ENCODE data around the gene CD6. TPM values are rescaled to one million over a fixed set of nuclear protein-coding genes. Genes with fewer than 3 reads are reported as not detected.

CD6 gene
- total RNA-seq, 1 experiment from 2014 or later: 0.05 TPM

DNA sequence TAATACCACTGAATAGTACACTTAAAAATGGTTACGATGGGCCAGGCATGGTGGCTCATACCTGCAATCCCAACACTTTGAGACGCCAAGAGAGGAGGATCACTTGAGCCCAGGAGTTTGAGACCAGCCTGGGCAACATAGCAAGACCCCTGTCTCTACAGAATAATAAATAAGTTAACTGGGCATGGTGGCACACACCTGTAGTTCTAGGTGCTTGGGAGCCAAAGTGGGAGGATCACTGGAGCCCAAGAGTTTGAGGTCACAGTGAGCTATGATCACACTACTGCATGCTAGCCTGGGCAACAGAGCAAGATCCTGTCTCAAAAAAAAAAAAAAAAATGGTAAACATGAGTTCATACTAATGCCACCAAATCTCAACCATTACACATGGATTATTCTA lies 61.3 kb downstream of the CD6 start:
- H3K4me1 ChIP-seq (replicated peaks): no peaks in the 10 kb centered on the region
- no peaks in the 10 kb centered on the region; the same call in 1 of the 2 replicates for H3K9me3 ChIP-seq (replicated peaks)
- no peak overlapping the region for H3K27ac ChIP-seq
- peaks cover 3% of the 10 kb centered on the region; the same call in 1 of the 2 replicates for H3K27me3 ChIP-seq (replicated peaks)
- H3K4me3 ChIP-seq: no peak overlapping the region
- H3K36me3 ChIP-seq: no peaks in the 10 kb centered on the region
- DNase-seq (ENCODE audit: low read depth in 1 of 2, low spot score in 2 of 2): no peak

DNA sequence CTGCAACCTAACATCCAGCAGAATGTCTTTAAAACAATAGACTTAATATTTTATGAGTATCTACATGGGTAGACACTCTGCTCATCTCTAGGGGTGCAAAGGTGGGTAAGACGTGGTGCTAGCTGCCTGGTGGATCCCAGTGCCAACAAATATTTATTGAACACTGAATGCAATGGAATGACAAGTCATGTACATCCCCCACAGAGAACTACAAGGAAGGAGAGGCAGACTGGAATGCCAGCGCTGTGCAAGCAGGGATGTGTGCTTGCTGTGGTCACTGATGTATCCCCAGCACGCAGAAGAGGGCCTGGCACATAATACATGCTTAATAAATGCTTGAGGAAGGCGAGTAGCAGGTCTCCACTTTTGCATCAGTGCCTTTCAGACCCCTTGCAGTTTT lies 61.9 kb downstream of the CD6 start:
- Histone ChIP-seq H3K9me3 (replicated peaks) (no peaks in the 10 kb centered on the region; the same call in 1 of the 2 replicates), H3K36me3 (no peaks in the 10 kb centered on the region), H3K27ac (no peak overlapping the region), H3K4me3 (no peak overlapping the region), H3K27me3 (replicated peaks) (peaks cover 3% of the 10 kb centered on the region; the same call in 1 of the 2 replicates), H3K4me1 (replicated peaks) (no peaks in the 10 kb centered on the region)
- no peak for DNase-seq (ENCODE audit: low read depth in 1 of 2, low spot score in 2 of 2)

DNA sequence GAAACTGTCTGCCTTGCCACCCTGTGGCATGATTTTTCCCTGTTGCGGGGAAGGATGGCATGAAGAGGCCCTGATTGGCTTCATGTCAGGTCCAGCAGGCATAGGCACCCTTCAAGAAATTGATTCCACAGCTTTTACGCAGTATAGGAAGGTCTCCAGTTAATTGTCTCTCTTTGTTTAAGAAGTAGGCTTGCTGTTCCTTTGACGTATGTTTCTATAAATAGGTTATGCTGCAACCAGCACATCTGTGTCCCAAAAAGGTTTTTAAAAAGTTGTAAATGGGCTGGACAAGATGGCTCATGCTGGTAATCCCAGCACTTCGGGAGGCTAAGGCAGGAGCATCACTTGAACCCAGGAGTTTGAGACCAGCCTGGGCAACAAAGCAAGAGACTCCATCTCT lies 62.6 kb downstream of the CD6 start:
- Histone ChIP-seq H3K9me3 (replicated peaks) (no peaks in the 10 kb centered on the region; the same call in 1 of the 2 replicates), H3K4me1 (replicated peaks) (no peaks in the 10 kb centered on the region), H3K4me3 (no peak overlapping the region), H3K36me3 (no peaks in the 10 kb centered on the region), H3K27ac (no peak overlapping the region), H3K27me3 (replicated peaks) (peaks cover 3% of the 10 kb centered on the region; the same call in 1 of the 2 replicates)
- DNase-seq (ENCODE audit: low read depth in 1 of 2, low spot score in 2 of 2): no peak

DNA sequence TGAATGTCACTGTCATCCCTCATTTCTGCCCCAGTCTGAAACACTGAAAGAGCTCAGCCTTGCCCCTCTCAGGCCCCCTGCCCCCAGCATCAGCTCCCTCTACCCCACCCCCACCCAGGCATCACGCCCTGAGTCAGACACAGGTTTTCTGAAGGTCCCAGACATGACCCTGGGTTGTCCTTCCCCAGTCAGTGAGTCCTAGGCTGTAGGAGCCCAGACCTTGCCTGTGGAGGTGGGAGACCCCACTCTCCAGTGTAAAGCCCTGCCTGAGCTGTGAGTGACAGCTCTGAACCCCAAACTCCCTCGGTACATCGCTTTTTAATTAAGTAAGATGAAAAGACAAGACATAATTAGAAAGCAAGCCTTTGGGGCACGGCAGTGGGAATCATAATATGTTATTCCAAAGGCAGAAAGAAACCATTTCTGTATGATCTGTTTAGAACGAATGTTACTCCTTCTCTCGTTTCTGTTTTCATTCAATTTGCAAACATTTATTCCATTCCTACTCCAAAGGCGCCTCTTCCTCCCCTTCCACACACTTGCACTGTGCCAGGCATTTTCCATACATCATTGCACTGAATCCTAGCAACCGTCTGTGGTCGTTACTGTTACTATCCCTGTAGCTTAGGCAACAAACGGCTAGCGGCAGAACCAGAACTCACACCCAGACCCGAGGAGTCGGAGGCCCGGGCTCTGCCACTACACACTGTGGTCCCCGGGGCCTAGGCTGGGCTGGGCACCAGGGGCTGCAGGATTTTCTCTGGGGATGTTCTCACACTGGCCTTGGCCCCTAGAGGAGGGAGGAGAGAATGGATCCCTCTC lies 63.4 kb downstream of the CD6 start:
- Histone ChIP-seq H3K36me3 (no peaks in the 10 kb centered on the region), H3K4me1 (replicated peaks) (no peaks in the 10 kb centered on the region), H3K4me3 (no peak overlapping the region), H3K27ac (no peak overlapping the region), H3K27me3 (replicated peaks) (peaks cover 3% of the 10 kb centered on the region; the same call in 1 of the 2 replicates), H3K9me3 (replicated peaks) (no peaks in the 10 kb centered on the region; the same call in 1 of the 2 replicates)
- no peak for DNase-seq (ENCODE audit: low read depth in 1 of 2, low spot score in 2 of 2)

DNA sequence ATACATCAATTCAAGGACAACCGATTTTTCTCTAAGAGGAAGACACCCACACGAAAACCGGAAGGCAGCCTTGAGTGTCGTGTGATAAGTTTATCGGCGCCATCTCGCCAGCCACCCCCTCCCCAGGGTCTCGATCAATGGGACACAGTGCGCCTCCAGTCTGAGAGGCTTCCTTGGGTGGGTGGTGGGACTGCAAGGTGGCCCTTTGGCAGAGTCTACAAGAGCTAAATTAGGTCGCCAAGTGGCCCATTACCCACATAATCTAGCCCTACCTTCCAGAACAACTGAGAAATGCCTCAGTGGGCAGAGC lies 64.0 kb downstream of the CD6 start:
- no peak overlapping the region for H3K4me3 ChIP-seq
- peaks cover 3% of the 10 kb centered on the region; the same call in 1 of the 2 replicates for H3K27me3 ChIP-seq (replicated peaks)
- H3K27ac ChIP-seq: no peak overlapping the region
- no peaks in the 10 kb centered on the region for H3K4me1 ChIP-seq (replicated peaks)
- no peaks in the 10 kb centered on the region for H3K9me3 ChIP-seq (replicated peaks)
- no peaks in the 10 kb centered on the region for H3K36me3 ChIP-seq
- no peak for DNase-seq (ENCODE audit: low read depth in 1 of 2, low spot score in 2 of 2)

DNA sequence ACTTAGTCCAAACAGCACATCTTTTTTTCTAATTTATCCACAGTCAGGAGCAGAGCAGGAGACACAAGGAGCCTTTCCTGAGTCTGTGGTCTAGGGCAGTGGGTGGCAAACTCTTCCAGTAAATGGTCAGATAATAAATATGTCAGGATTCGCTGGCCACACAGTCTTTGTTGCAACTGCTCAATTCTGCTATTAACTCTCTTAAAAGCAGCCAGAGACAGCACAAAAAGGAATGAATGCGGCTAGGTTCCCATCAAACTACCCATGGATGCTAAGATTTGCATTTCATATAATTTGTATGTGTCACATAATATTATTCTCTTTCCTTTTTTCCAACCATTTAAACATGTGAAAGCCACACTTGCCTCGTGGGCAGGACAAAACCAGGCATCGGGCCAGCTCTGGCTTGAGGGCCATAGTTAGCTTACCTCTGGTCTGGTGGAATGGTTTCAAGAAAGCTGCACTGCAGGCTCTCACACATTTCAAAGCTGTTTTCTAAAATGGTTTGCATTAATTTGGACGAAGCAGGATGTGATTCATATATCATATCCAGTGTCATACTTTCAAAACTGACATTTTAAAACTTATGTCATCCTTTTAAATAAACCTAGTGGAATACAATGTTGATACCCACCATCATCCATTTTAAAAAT lies 66.1 kb downstream of the CD6 start:
- H3K27ac ChIP-seq: no peak overlapping the region
- DNase-seq (ENCODE audit: low read depth in 1 of 2, low spot score in 2 of 2): no peak
- H3K9me3 ChIP-seq (replicated peaks): no peaks in the 10 kb centered on the region
- H3K27me3 ChIP-seq (replicated peaks): peaks cover 3% of the 10 kb centered on the region; the same call in 1 of the 2 replicates
- H3K4me3 ChIP-seq: no peak overlapping the region
- H3K36me3 ChIP-seq: no peaks in the 10 kb centered on the region
- H3K4me1 ChIP-seq (replicated peaks): peaks cover 4% of the 10 kb centered on the region; the same call in 1 of the 2 replicates

DNA sequence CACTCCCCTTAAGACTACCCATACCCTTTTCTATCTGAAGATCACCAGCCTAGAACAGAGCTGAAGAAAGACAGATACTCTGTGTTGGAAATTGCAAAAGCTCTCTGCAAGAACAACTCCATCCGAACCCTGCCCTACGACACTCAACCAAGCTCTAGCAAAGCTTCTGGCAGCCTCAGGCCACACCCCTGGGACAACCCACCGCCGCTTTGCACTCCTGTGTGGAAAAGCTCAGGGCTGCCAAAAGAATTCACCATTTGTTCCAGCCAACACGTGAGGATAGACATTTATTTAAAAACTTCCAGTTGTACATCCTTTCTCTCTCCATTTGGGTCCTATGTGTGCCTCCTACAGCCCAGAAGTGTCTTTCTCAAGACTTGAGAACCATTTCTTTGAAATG lies 68.4 kb downstream of the CD6 start:
- no peaks in the 10 kb centered on the region; the same call in 1 of the 2 replicates for H3K27me3 ChIP-seq (replicated peaks)
- no peaks in the 10 kb centered on the region for H3K36me3 ChIP-seq
- peaks cover 4% of the 10 kb centered on the region; the same call in 1 of the 2 replicates for H3K4me1 ChIP-seq (replicated peaks)
- no peaks in the 10 kb centered on the region for H3K9me3 ChIP-seq (replicated peaks)
- DNase-seq (ENCODE audit: low read depth in 1 of 2, low spot score in 2 of 2): no peak
- H3K4me3 ChIP-seq: no peak overlapping the region
- no peak overlapping the region for H3K27ac ChIP-seq

DNA sequence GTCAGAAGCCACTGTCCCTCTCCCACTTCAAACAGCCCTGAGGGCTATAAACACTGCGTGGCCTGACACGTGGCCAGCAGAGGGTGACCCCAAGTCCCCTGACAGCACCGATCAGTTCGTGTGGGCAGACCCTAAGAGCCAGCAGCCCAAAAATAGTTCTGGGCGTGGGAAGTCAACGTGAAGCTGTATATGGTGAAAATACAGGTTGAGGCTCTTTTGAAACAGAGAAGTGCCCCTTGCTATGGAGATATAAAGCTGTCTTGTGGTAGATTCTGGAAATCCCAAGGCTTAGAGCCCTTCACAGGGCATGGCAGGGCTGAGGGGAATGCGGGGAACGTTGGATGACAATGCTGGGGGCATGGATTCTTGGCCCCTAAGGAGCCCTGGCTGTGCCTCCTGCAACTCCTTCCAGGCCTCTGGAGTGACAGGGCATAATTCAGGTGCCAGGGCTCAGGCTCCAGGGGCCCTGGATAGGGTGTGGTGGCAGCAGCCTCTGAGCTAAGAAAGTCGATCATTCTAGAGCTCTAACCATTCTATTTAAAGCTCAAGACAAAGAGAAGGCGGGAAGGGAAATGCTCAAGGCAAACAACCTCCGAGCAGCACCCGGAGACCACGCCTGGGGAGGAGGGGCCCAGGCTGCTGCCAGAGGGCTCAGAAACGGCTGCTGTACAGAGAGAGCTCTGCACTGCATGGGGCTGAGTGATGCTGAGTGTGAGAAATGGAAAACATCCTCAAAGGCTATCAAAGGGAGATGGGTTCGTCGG lies 70.5 kb downstream of the CD6 start:
- no peaks in the 10 kb centered on the region for H3K9me3 ChIP-seq (replicated peaks)
- H3K27ac ChIP-seq: no peak overlapping the region
- DNase-seq (ENCODE audit: low read depth in 1 of 2, low spot score in 2 of 2): peak in 1 of 2 experiments; percentile 19
- H3K4me1 ChIP-seq (replicated peaks): peaks cover 4% of the 10 kb centered on the region; the same call in 1 of the 2 replicates
- peaks cover 5% of the 10 kb centered on the region; the same call in 1 of the 2 replicates for H3K27me3 ChIP-seq (replicated peaks)
- no peak overlapping the region for H3K4me3 ChIP-seq
- H3K36me3 ChIP-seq: no peaks in the 10 kb centered on the region

DNA sequence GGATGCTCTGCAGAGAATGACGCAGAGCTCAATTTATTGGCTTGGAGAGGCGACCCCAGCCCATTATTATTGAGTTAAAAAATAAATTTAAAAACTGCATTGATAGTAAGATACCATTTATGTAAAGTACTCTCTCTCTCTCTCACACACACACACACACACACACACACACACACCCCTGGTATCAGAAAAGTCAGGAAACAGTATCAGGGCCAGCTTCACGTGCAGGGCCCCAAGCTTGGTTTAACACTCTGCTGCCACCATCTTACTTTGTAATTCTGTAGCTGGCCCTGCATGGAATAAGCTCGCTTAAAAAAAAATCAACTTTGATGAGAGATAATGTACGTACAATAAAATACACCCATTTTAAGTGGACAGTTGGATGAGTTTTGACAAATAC lies 71.1 kb downstream of the CD6 start:
- peaks cover 4% of the 10 kb centered on the region; the same call in 1 of the 2 replicates for H3K4me1 ChIP-seq (replicated peaks)
- no peak overlapping the region for H3K27ac ChIP-seq
- H3K27me3 ChIP-seq (replicated peaks): peaks cover 8% of the 10 kb centered on the region; the same call in 1 of the 2 replicates
- no peak for DNase-seq (ENCODE audit: low read depth in 1 of 2, low spot score in 2 of 2)
- no peak overlapping the region for H3K4me3 ChIP-seq
- no peaks in the 10 kb centered on the region for H3K36me3 ChIP-seq
- H3K9me3 ChIP-seq (replicated peaks): no peaks in the 10 kb centered on the region

DNA sequence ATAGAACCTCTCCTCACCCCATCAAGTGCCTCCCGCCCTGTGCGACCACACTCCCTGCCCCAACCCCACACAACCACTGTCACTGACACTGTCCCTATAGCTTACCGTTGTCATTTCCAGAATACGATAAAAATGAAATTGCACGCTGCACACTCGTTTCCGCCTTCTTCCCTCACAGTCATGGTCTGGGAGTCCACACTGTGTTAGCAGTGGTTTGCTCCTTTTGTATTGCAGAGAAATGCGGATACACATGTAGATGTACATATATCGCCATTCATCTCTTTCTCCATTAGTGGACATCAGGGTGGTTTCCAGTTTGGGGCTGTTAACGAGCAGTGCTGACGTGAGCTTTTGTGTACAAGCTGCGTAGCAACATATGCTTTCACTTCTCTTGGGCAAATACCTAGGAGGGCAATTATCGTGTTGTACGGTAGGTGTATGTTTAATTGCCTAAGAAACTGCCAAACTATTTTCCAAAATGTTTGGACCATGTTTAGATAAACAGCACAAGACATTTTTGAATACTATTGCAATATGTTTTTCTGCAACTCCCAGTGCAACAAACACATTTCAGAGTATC lies 71.6 kb downstream of the CD6 start:
- no peaks in the 10 kb centered on the region for H3K9me3 ChIP-seq (replicated peaks)
- peaks cover 8% of the 10 kb centered on the region; the same call in 1 of the 2 replicates for H3K27me3 ChIP-seq (replicated peaks)
- no peak overlapping the region for H3K27ac ChIP-seq
- peaks cover 4% of the 10 kb centered on the region; the same call in 1 of the 2 replicates for H3K4me1 ChIP-seq (replicated peaks)
- H3K36me3 ChIP-seq: no peaks in the 10 kb centered on the region
- no peak for DNase-seq (ENCODE audit: low read depth in 1 of 2, low spot score in 2 of 2)
- no peak overlapping the region for H3K4me3 ChIP-seq

DNA sequence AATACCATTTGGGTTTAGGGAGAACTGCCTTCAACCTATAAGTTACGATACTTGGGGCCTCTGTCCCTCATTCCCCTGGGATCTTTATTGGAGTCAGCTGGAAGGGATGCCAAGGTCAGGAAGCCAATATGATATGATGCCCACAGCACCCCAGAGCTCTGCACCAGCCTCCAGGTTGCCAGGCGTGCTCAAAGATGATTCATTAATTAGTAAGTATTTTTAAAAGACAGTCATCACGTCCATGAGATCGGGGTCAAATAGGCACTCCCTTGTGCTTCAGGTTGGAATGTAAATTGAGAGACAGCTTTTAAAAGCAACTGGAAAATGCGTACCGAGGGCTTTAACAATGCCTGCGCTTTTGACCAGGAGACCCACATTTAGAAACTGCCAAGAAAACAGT lies 73.8 kb downstream of the CD6 start:
- Histone ChIP-seq H3K9me3 (replicated peaks) (no peaks in the 10 kb centered on the region), H3K4me3 (no peak overlapping the region), H3K4me1 (replicated peaks) (peaks cover 4% of the 10 kb centered on the region; the same call in 1 of the 2 replicates), H3K36me3 (no peaks in the 10 kb centered on the region), H3K27ac (no peak overlapping the region), H3K27me3 (replicated peaks) (peaks cover 20% of the 10 kb centered on the region)
- no peak for DNase-seq (ENCODE audit: low read depth in 1 of 2, low spot score in 2 of 2)

DNA sequence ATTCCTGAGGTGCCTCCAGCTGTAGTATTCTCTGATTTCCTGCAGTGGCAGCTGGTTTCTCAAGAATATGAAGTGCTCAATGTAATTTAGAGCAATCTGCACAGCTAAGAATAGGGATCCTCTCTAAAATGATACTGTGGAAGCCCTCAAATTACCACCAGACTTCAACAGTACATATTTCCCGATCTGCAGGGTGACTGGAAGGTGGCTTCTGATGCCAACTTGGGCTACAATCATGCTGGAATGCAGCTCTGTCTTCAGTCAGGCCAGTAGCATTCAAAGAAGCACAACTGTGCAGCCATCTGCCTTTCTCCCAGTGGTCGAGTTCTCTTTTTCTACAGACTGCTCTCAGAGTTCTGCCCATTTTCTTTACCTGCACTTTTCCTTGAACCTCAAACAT lies 75.4 kb downstream of the CD6 start:
- H3K4me1 ChIP-seq (replicated peaks): peaks cover 4% of the 10 kb centered on the region; the same call in 1 of the 2 replicates
- no peak overlapping the region for H3K27ac ChIP-seq
- no peak for DNase-seq (ENCODE audit: low read depth in 1 of 2, low spot score in 2 of 2)
- no peaks in the 10 kb centered on the region for H3K36me3 ChIP-seq
- no peaks in the 10 kb centered on the region for H3K9me3 ChIP-seq (replicated peaks)
- H3K27me3 ChIP-seq (replicated peaks): peaks cover 25% of the 10 kb centered on the region
- no peak overlapping the region for H3K4me3 ChIP-seq

DNA sequence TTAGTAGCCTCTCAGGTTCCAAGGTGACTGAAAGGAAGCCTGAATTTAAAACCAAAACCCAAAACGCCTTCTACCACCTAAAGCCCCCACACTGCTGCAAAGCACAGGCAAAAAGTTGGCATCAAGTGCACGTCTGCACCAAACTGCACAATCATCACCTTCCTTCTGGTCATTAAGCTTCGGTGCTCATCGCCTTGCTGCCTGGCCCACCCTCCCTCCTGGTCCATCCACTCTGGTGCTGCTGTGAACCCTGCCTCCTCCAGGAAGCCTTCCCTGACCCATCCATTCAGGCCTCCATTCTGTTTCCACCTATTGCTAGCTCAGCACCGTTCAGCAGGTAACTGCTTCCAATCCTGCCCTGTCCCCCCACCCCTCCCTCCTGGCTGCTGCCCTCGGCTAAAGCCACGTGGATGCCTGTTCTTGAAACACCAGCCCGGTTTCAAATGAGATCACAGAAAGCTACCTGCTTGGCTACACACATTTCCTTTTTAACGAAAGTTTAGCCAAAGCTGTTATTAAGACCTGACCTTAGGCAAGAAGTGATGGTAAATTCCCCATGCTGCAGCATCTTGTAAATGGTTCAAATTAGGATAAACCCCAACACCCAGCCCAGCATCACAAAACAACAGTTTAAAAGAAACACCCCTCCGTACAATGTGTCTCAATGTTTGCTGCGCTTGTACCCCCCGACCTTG lies 77.0 kb downstream of the CD6 start:
- H3K36me3 ChIP-seq: no peaks in the 10 kb centered on the region
- H3K27ac ChIP-seq: no peak overlapping the region
- DNase-seq (ENCODE audit: low read depth in 1 of 2, low spot score in 2 of 2): no peak
- no peak overlapping the region for H3K4me3 ChIP-seq
- H3K4me1 ChIP-seq (replicated peaks): no peaks in the 10 kb centered on the region
- H3K9me3 ChIP-seq (replicated peaks): no peaks in the 10 kb centered on the region
- H3K27me3 ChIP-seq (replicated peaks): peaks cover 25% of the 10 kb centered on the region

All from SJSA1 (cell line).